CD8-positive, alpha-beta memory T cell (primary cell): Measurements from ENCODE around the gene ART4. TPM values are rescaled to one million over a fixed set of nuclear protein-coding genes. Genes with fewer than 3 reads are reported as not detected.

Experiments used
- CTCF ChIA-PET: fragments of 350-600 bp; sonication (Branson Sonifier 250); formaldehyde crosslinking; loops from one replicate; lab custom pipeline; 2021; ENCODE audit warnings: antibody characterized with exemption; lab: Charles Lee
- POLR2A ChIA-PET: fragments of 350-600 bp; sonication (Branson Sonifier 250); formaldehyde crosslinking; loops from one replicate; lab custom pipeline; 2021; ENCODE audit warnings: antibody characterized with exemption; lab: Charles Lee
- DNase-seq, 5 donors: peaks; one replicate each; pipeline versions ENCODE4 v3.0.0 to v3.0.0-alpha.2; 2020 to 2022; ENCODE audit warnings: mixed read lengths in 1 of 5
- H3K27ac ChIP-seq: one replicate; pipeline ENCODE4 v1.7.0; 2013; ENCODE audit warnings: low read depth, mild to moderate bottlenecking, low read length, moderate library complexity
- H3K27me3 ChIP-seq: 2 replicates; pipeline ENCODE4 v1.7.0; 2013; ENCODE audit warnings: low read length, mild to moderate bottlenecking; ENCODE audit not compliant: insufficient read depth, poor library complexity, severe bottlenecking
- H3K36me3 ChIP-seq: 2 replicates; pipeline ENCODE4 v1.7.0; 2013; ENCODE audit warnings: mild to moderate bottlenecking, low read length, moderate library complexity; ENCODE audit not compliant: insufficient read depth
- H3K4me1 ChIP-seq: 2 replicates; pipeline ENCODE4 v1.7.0; 2013; ENCODE audit warnings: mild to moderate bottlenecking, low read length, moderate library complexity; ENCODE audit not compliant: insufficient read depth
- H3K4me3 ChIP-seq: 2 replicates; pipeline ENCODE4 v1.7.0; 2013; ENCODE audit warnings: mild to moderate bottlenecking, low read length
- H3K9me3 ChIP-seq: 2 replicates; pipeline ENCODE4 v1.7.0; 2013; ENCODE audit warnings: mild to moderate bottlenecking, low read length
- H3K27ac Mint-ChIP-seq, 8 donors: one replicate each; pipeline ENCODE4 v1.8.0; 2020 to 2021; ENCODE audit warnings: mixed read lengths in 8 of 8, mild to moderate bottlenecking in 6 of 8, inconsistent platforms in 3 of 8, moderate library complexity in 3 of 8
- H3K27me3 Mint-ChIP-seq, 2 donors: one replicate each; pipeline ENCODE4 v1.8.0; 2020 to 2021; ENCODE audit warnings: mixed read lengths in 2 of 2, mild to moderate bottlenecking in 1 of 2, moderate library complexity in 1 of 2
- H3K36me3 Mint-ChIP-seq, 3 donors: one replicate each; pipeline ENCODE4 v1.8.0; 2020 to 2021; ENCODE audit warnings: mixed read lengths in 3 of 3, inconsistent platforms in 1 of 3, mild to moderate bottlenecking in 1 of 3
- H3K4me1 Mint-ChIP-seq, 3 donors: one replicate each; pipeline ENCODE4 v1.8.0; 2020 to 2021; ENCODE audit warnings: mixed read lengths in 3 of 3, inconsistent platforms in 1 of 3, mild to moderate bottlenecking in 1 of 3
- H3K4me3 Mint-ChIP-seq, 7 donors: one replicate each; pipeline ENCODE4 v1.8.0; 2020 to 2021; ENCODE audit warnings: mixed read lengths in 7 of 7, mild to moderate bottlenecking in 6 of 7, moderate library complexity in 4 of 7, inconsistent platforms in 2 of 7
- H3K9me3 Mint-ChIP-seq, 5 donors: one replicate each; pipeline ENCODE4 v1.8.0; 2020 to 2022; ENCODE audit warnings: mixed read lengths in 5 of 5, mild to moderate bottlenecking in 3 of 5, moderate library complexity in 2 of 5, inconsistent platforms in 1 of 5
- polyA plus RNA-seq: library from polyadenylated mRNA; unstranded; fragments of 300-500 nt; fragmentation: Illumina TruSeq; gene quantifications from one replicate; pipeline ENCODE4 v1.2.3, GENCODE V29; 2021
- total RNA-seq, 2 experiments: library from RNA; stranded (reverse); gene quantifications; one replicate each; pipeline ENCODE4 v1.2.3, GENCODE V29; 2021

ART4 gene
- total and polyA plus RNA-seq, 3 experiments from 2014 or later = not detected

GRCh38 chr12:14803011-14803829 lies 40.1 kb downstream of the ART4 start, which contains the start of the genes C12orf60 and WBP11:
C12orf60 (plus strand) TSS chr12:14803670; CDS start chr12:14822936, 19,266 bp downstream.
WBP11 (minus strand) TSS chr12:14803478; CDS start chr12:14801383, 2,095 bp downstream.
- no peak within 1 kb of the TSS for H3K4me3 Mint-ChIP-seq
- no peaks in the 10 kb centered on the region for H3K9me3 ChIP-seq
- peak within 1 kb of the TSS; percentile 96 for H3K27ac ChIP-seq
- DNase-seq = peak; percentile 78 to 94 (median 91)
- peaks cover 14% of the 10 kb centered on the region for H3K36me3 ChIP-seq
- H3K9me3 Mint-ChIP-seq = no peaks in the 10 kb centered on the region
- H3K27me3 ChIP-seq = no peaks in the 10 kb centered on the region
- ChIA-PET CTCF (interaction anchor here (0.7 to 5.2 kb wide), 9 partner anchors 10 to 438 kb away, joined by 3 to 45 read pairs (median 3); partner anchors contain the start of gene ATF7IP), POLR2A (interaction anchor here (0.6 to 5.7 kb wide), 7 partner anchors 19 to 435 kb away, joined by 3 to 128 read pairs (median 3); a partner anchor contains a TSS)
- H3K27me3 Mint-ChIP-seq = no peaks in the 10 kb centered on the region
- H3K4me1 Mint-ChIP-seq = peaks cover 0 to 28% (median 19%) of the 10 kb centered on the region in 3 donors
- H3K4me1 ChIP-seq = peaks cover 36% of the 10 kb centered on the region
- H3K27ac Mint-ChIP-seq = no peak within 1 kb of the TSS
- H3K36me3 Mint-ChIP-seq = peaks cover 0 to 27% (median 4%) of the 10 kb centered on the region in 3 donors
- peak within 1 kb of the TSS; percentile 81 for H3K4me3 ChIP-seq

- CTCF ChIA-PET = interaction anchor here (0.9 to 5.2 kb wide), 5 partner anchors 11 to 79 kb away, joined by 3 to 45 read pairs (median 3); a partner anchor contains a TSS
- Histone ChIP-seq H3K36me3 (peaks cover 18% of the 10 kb centered on the region), H3K4me3 (peak overlapping the region; percentile 81), H3K9me3 (no peaks in the 10 kb centered on the region), H3K27me3 (no peaks in the 10 kb centered on the region), H3K4me1 (peaks cover 36% of the 10 kb centered on the region), H3K27ac (peak overlapping the region; percentile 96)
- Mint-ChIP-seq H3K4me3 (no peak overlapping the region), H3K27me3 (no peaks in the 10 kb centered on the region), H3K9me3 (no peaks in the 10 kb centered on the region), H3K27ac (no peak overlapping the region), H3K36me3 (peaks cover 0 to 33% (median 4%) of the 10 kb centered on the region in 3 donors), H3K4me1 (peaks cover 0 to 28% (median 19%) of the 10 kb centered on the region in 3 donors)
- POLR2A ChIA-PET = interaction anchor here (0.6 to 5.7 kb wide), 5 partner anchors 13 to 434 kb away, joined by 3 to 128 read pairs (median 4); a partner anchor contains a TSS
- DNase-seq = no peak
Measured at GRCh38 chr12:14802721-14803010, 40.7 kb downstream of the ART4 start.

GRCh38 chr12:14802247-14802646 lies 41.1 kb downstream of the ART4 start:
- Histone ChIP-seq H3K9me3 (no peaks in the 10 kb centered on the region), H3K27me3 (no peaks in the 10 kb centered on the region), H3K4me1 (peaks cover 36% of the 10 kb centered on the region), H3K36me3 (peaks cover 22% of the 10 kb centered on the region), H3K4me3 (peak overlapping the region; percentile 81), H3K27ac (peak overlapping the region; percentile 96)
- no peak for DNase-seq
- Mint-ChIP-seq H3K27ac (no peak overlapping the region), H3K4me1 (peaks cover 0 to 28% (median 21%) of the 10 kb centered on the region in 3 donors), H3K4me3 (no peak overlapping the region), H3K9me3 (no peaks in the 10 kb centered on the region), H3K27me3 (no peaks in the 10 kb centered on the region), H3K36me3 (peaks cover 0 to 37% (median 7%) of the 10 kb centered on the region in 3 donors)
- CTCF ChIA-PET = interaction anchor here (1.1 to 5.2 kb wide), 4 partner anchors 11 to 79 kb away, joined by 3 to 45 read pairs (median 16); a partner anchor contains a TSS
- POLR2A ChIA-PET = interaction anchor here (0.6 to 5.7 kb wide), 3 partner anchors 12 to 434 kb away, joined by 3 to 128 read pairs (median 4); a partner anchor contains a TSS

- POLR2A ChIA-PET = interaction anchor here (0.5 kb wide), 2 partner anchors 24 to 230 kb away, joined by 3 read pairs; a partner anchor contains a TSS
- Histone ChIP-seq H3K27ac (no peak overlapping the region), H3K27me3 (no peaks in the 10 kb centered on the region), H3K4me3 (no peak overlapping the region), H3K36me3 (peaks cover 70% of the 10 kb centered on the region), H3K9me3 (no peaks in the 10 kb centered on the region), H3K4me1 (no peaks in the 10 kb centered on the region)
- Mint-ChIP-seq H3K27ac (peak overlapping the region in 1 of 8 donors; percentile 66), H3K9me3 (no peaks in the 10 kb centered on the region), H3K4me1 (peaks cover 0 to 15% (median 0%) of the 10 kb centered on the region in 3 donors), H3K36me3 (peaks cover 7 to 94% (median 41%) of the 10 kb centered on the region in 3 donors), H3K27me3 (no peaks in the 10 kb centered on the region), H3K4me3 (no peak overlapping the region)
- DNase-seq = no peak
- CTCF ChIA-PET = interaction anchor here (0.9 to 1.2 kb wide), 2 partner anchors 20 to 23 kb away, joined by 3 read pairs; no protein-coding TSS in a partner anchor
Measured at GRCh38 chr12:14795028-14795448, 48.3 kb downstream of the ART4 start.

GRCh38 chr12:14785568-14785967 lies 57.8 kb downstream of the ART4 start:
- no peaks in the 10 kb centered on the region for H3K4me1 ChIP-seq
- ChIA-PET POLR2A (interaction anchor here (1.5 kb wide), 1 partner anchor 14 kb away, joined by 6 read pairs; a partner anchor contains a TSS), CTCF (interaction anchor here (1.2 kb wide), 1 partner anchor 11 kb away, joined by 4 read pairs; a partner anchor contains a TSS)
- DNase-seq = no peak
- Mint-ChIP-seq H3K36me3 (peaks cover 15 to 67% (median 19%) of the 10 kb centered on the region in 3 donors), H3K27me3 (no peaks in the 10 kb centered on the region), H3K4me3 (no peak overlapping the region), H3K9me3 (no peaks in the 10 kb centered on the region), H3K4me1 (peaks cover 2 to 10% (median 2%) of the 10 kb centered on the region in 3 donors), H3K27ac (no peak overlapping the region)
- H3K9me3 ChIP-seq = no peaks in the 10 kb centered on the region
- H3K4me3 ChIP-seq = no peak overlapping the region
- H3K36me3 ChIP-seq = peaks cover 32% of the 10 kb centered on the region
- no peaks in the 10 kb centered on the region for H3K27me3 ChIP-seq
- no peak overlapping the region for H3K27ac ChIP-seq

GRCh38 chr12:14784471-14784870 lies 58.9 kb downstream of the ART4 start:
- Histone ChIP-seq H3K27ac (no peak overlapping the region), H3K27me3 (no peaks in the 10 kb centered on the region), H3K9me3 (no peaks in the 10 kb centered on the region), H3K4me1 (no peaks in the 10 kb centered on the region), H3K4me3 (no peak overlapping the region), H3K36me3 (peaks cover 22% of the 10 kb centered on the region)
- H3K4me1 Mint-ChIP-seq = peaks cover 2 to 10% (median 6%) of the 10 kb centered on the region in 3 donors
- H3K9me3 Mint-ChIP-seq = no peaks in the 10 kb centered on the region
- ChIA-PET CTCF (interaction anchor here (1.1 to 1.9 kb wide), 3 partner anchors 10 to 19 kb away, joined by 3 to 5 read pairs (median 4); partner anchors contain the start of genes C12orf60 and WBP11), POLR2A (interaction anchor here (0.7 kb wide), 1 partner anchor 9 kb away, joined by 3 read pairs; no protein-coding TSS in a partner anchor)
- peaks cover 8 to 56% (median 10%) of the 10 kb centered on the region in 3 donors for H3K36me3 Mint-ChIP-seq
- peak overlapping the region in 3 of 8 donors; percentile 8 to 69 (median 32) for H3K27ac Mint-ChIP-seq
- H3K4me3 Mint-ChIP-seq = no peak overlapping the region
- no peak for DNase-seq
- no peaks in the 10 kb centered on the region for H3K27me3 Mint-ChIP-seq

- Histone ChIP-seq H3K27me3 (no peaks in the 10 kb centered on the region), H3K27ac (no peak overlapping the region), H3K36me3 (peaks cover 7% of the 10 kb centered on the region), H3K9me3 (no peaks in the 10 kb centered on the region), H3K4me3 (no peak overlapping the region), H3K4me1 (no peaks in the 10 kb centered on the region)
- POLR2A ChIA-PET = interaction anchor here (2.1 to 2.3 kb wide), 2 partner anchors 11 to 13 kb away, joined by 8 to 12 read pairs; a partner anchor contains a TSS
- CTCF ChIA-PET = interaction anchor here (1.0 to 2.4 kb wide), 3 partner anchors 8 to 12 kb away, joined by 3 to 11 read pairs (median 5); a partner anchor contains a TSS
- Mint-ChIP-seq H3K27me3 (no peaks in the 10 kb centered on the region), H3K27ac (peak overlapping the region in 1 of 8 donors; percentile 58), H3K9me3 (no peaks in the 10 kb centered on the region), H3K4me3 (no peak overlapping the region), H3K4me1 (peaks cover 2 to 10% (median 6%) of the 10 kb centered on the region in 3 donors), H3K36me3 (peaks cover 5 to 39% (median 8%) of the 10 kb centered on the region in 3 donors)
- DNase-seq = no peak
Measured at GRCh38 chr12:14782756-14783155, 60.6 kb downstream of the ART4 start.
